Measurements from ENCODE around the gene LARP1.

LARP1 gene

DNA sequence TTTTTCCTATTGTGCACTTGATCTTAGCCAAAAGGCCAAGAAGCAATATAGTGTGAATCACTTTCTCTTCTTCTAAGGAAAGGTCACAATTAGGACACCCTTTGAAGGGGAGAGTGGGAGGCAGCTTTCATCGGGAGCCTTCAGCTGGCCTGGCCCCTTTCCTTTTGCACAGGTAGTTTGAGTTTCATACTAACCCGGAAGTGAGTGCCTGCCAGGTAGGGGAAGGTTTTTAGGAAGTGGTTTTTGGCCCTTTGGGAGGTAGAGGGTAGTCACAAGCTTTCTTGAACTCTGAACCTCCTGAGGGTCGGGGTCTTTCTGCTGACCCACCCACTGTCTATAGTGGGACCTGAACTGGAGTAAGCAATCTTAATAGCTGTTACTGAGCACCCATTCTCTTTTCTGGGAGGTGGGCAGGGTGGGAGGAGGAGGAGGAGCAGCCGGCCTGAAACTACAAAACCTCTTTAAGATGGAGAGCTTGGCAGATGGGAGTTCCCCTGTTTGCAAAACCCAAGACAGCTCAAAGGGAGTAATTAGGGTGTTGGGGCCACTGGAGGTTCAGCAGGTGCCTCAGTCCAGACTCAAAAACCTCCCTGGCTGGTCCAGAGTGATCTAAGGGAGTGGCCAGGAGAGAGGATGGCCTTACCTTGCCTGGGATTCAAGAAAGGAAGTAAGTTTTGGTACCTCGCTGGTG, 6.0 kb downstream of the LARP1 start:
- DNase-seq (ENCODE audit: low read depth, low spot score) = no peak

DNA sequence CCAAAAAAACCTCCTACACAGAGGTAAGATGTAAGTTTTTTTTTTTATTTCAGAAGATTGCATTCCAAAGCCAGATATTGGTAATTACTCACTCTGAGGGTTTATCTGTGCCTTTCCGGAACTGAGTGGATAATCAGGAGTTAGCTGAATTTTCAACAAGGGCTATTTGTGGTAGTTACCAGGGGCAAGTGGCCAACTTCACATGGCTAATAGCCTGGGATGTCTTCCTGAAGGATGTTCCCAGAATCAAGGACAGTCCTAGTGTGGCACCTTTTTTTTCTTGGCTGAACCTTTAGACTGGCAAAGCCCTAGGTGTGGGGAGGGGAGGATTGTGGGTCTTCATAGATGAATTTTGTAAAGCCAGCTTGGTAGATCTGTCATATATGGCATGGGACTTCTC, 7.1 kb downstream of the LARP1 start:
- no peak for DNase-seq (ENCODE audit: low read depth, low spot score)

DNA sequence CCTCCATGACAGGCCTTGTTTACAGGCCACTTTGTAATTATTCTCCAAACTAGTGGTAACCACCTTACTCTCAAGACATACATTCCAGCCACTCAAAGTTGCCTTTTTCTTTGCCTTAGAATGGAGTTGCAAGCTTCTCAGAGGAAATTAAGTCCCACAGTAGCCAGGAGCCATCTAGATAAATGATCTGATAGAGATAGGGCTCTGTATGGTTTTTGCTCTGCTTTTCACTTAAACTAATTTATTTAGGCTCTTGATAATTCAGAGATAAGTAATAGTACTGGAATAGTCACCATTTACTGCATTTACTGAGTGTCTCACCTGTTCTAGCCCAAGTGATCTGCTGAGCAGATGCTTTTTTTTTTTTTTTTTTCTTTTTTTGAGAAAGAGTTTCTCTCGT, 7.5 kb downstream of the LARP1 start:
- DNase-seq (ENCODE audit: low read depth, low spot score) = no peak

GRCh38 chr5:154764967-154765366, 9.8 kb downstream of the LARP1 start:
- no peak for DNase-seq (ENCODE audit: low read depth, low spot score)

DNA sequence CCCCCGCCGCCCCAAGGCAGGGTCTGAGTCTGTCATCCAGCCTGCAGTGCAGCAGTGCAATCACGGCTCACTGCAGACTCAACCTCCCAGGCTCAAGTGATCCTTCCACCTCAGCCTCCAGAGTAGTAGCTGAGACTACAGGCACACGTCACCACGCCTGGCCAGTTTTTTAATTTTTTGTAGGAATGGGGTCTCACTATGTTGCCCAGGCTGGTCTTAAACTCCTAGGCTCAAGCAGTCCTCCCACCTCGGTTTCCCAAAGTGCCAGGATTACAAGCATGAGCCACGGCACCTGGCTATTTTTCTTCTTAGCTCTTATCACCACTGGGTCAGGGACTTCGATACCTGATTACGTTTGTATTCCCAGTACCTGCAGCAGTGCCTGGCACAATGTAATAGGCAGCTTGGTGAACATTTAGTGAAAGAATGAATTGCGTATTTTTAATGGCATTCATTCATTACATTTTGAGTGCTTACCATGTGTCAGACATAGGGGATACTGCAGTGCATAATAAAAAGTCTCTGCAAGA, 10.3 kb downstream of the LARP1 start:
- no peak for DNase-seq (ENCODE audit: low read depth, low spot score)

DNA sequence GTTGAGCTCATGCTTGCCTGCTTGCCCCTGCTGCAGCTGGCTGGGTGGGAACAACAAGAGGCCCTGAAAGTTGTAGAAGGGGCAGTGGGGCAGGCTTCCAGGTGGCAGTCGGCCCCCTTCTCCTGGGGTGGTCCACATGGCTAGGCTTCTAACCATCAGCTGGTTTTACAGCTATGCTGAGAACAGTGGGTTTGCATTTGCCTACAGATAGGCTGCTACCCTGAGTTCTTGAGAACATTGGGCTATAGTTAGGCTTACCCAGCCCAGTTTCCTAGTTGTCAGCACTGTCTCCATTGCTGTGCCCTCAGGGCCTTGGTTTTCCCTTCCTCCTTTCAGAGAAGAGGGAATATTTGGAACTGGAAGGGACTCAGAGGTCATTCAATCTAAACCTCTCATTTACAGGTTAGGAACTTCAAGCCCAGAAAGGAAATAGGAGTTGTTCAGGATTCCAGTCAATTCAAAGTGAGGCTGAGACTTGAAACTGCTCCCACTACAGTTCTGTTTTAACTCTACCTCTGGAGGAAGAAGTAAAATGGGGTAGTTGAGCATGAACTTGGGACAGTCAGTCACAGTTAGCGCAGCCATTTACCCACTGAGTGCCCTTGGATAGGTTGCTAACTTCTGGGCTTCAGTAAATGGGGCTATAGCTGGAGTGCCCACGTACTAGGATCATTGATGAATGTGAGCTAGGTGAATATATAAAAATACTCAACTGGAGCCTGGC, 11.5 kb downstream of the LARP1 start:
- no peak for DNase-seq (ENCODE audit: low read depth, low spot score)

GRCh38 chr5:154767576-154767975, 12.4 kb downstream of the LARP1 start:
- no peak for DNase-seq (ENCODE audit: low read depth, low spot score)

DNA sequence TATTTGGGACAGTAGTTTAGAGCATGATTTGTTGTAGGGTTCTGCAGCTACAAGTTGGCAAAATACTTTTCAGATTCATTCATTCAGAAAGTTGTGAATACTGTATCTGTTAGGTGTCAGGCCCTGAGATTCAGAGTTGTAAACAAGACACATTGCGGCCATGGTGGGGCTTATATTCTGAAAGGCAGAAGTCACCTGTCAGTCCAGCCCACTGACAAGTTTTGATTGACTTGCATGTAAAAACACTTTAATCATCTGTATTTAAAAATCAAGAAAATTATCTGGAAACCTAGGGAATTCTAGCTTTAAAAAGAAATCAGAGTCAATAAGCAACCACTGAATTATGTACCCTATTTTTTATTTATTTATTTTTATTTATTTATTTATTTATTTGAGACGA, 13.0 kb downstream of the LARP1 start:
- DNase-seq (ENCODE audit: low read depth, low spot score) = no peak

DNA sequence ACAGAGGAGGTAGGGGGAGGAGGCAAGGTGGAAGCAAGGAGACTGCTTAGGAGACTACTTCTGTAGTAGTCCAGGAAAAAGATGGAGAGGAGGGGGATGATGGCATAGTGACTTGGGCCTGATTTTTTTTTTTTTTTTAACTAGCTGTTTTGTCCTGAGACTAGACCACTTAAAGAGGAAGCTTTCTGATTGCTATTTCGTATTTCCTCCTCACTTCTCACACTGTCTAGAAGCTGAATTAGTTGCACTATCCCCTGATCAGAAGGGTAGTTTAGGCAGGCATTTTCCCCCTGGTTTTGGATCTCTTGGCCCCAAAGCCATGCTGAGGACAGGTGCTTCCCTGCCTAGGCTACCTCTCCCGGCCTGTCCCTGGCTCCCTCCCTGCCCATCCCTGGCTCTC, 14.9 kb downstream of the LARP1 start:
- DNase-seq (ENCODE audit: low read depth, low spot score) = no peak

DNA sequence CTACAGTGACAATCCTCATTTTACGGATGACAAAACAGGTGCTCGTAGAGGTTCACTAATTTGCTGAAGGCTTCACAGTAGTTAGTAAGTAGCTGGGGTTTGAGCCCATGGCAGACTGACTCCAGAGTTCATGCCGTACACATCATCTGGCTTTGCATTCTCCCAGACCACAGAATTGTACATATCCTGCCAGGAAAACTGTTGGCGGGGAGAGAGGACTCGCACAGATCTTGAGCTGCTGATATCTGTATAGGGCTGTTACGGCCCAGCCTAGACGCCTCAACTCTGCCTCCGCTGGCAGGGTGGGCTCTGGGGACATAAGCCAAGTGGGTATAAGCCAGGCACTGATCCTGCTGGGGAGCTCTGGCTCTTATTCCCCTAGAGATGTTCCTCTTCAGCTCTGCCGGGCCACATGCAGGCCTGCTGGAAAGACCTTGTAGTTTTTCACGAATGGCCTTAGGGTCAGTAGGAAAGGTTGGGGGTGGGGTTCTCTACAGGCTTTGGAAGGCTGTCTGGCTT, 16.3 kb downstream of the LARP1 start:
- peak; percentile 40 for DNase-seq (ENCODE audit: low read depth, low spot score)

GRCh38 chr5:154773326-154773725, 18.1 kb downstream of the LARP1 start:
- no peak for DNase-seq (ENCODE audit: low read depth, low spot score)

- DNase-seq (ENCODE audit: low read depth, low spot score) = no peak
Observed at GRCh38 chr5:154776167-154776566, 21.0 kb downstream of the LARP1 start.

GRCh38 chr5:154778534-154778933, 23.4 kb downstream of the LARP1 start:
- no peak for DNase-seq (ENCODE audit: low read depth, low spot score)

DNA sequence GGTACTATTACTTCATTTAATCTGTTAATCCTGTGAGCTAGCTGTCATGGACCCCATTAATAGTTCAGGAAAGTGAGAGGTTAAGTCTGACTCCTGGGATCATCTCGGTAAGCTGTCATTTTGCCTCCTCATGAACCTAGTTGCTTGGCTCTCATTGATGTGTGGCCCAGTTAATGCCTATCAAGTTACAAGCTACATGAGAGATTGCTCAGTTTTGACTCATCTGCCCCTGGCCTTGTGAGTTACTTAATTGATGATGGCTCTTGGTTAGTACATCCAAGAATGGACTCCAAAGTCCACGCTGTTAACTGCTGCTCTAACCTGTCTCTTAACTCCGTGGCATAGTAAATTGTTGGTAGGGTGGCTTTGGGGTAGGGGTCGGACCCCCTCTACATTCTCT, 23.9 kb downstream of the LARP1 start:
- DNase-seq (ENCODE audit: low read depth, low spot score) = no peak

GRCh38 chr5:154780128-154780527, 25.0 kb downstream of the LARP1 start:
- DNase-seq (ENCODE audit: low read depth, low spot score) = no peak

DNA sequence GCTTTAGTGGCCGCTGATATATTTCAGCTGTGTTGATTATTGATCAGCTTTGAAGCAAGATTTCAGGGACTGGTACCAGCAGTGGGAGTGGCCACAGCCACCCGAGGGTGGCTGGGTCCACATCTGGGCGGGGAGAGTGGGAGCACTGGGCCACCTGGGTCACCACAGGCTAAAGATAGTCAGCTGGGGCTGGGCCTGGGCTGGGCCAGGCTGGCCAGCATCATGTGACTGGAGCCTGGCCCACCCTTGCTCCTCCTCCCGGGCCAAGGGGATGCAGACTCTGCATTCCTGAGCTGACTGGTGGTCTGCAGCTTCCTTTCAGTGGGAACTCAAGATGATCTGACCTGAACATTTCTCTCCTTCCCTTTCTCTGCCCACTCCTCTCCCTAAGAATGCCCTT, 27.1 kb downstream of the LARP1 start:
- DNase-seq (ENCODE audit: low read depth, low spot score) = no peak

DNA sequence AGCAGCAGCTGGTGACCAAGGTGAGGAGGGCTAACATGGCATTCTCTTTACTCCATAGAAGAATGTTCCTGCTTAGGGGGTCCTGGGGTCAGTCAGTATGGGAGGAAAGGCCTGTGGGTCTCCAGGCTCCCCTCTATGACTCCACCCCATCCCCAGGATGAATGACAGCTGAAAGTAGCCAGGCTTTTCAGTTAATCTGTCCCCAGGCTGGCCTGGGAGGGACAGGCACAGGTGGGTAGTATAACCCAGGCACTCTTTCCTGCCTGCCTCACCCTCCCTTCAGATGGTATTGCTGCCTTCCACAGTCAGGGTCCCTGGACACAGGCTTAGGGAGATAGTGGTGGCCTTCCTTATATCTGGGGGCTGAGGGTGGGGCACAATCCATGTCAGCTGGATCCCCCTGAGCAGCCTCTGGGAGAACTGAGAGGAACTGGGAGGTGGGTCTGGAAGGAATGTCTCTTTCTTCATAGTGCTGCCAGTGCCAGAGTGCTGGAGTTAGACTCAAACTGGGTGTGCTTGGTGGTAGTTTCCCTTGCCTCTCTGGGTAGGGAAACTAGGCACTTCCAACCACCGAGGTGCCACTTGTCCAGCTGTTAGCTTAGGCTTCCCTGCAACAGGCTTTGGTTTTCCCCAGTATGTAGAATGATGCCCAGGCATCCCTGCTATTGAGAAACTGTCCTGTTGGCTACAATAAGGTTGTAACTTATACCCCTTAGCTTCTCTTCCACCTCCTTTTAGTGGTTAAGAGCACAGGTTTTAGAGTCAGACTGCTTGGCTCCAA, 27.8 kb downstream of the LARP1 start:
- no peak for DNase-seq (ENCODE audit: low read depth, low spot score)

GRCh38 chr5:154783774-154784460, 28.7 kb downstream of the LARP1 start:
- DNase-seq (ENCODE audit: low read depth, low spot score) = no peak

- no peak for DNase-seq (ENCODE audit: low read depth, low spot score)
Observed at GRCh38 chr5:154784856-154785255, 29.7 kb downstream of the LARP1 start.

DNA sequence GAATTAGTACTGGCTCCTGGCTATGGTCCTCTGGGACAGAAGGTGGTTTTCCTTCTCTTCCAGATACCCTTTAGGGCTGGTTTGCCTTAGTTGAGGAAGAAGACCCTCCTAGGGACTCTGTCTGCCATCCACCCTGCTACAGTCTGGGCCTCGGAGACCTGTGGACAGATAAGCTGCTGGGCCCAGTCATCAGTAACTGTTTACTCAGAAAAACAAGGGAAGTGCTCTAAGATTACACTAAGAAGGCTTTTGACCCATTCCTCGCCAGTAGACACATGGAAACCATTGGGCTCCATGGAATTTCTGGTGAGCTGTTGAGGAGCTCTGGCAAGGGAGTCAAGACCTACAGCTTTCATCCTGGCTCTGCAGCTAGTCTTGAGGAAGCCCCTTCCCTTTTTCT, 31.2 kb downstream of the LARP1 start:
- no peak for DNase-seq (ENCODE audit: low read depth, low spot score)

DNA sequence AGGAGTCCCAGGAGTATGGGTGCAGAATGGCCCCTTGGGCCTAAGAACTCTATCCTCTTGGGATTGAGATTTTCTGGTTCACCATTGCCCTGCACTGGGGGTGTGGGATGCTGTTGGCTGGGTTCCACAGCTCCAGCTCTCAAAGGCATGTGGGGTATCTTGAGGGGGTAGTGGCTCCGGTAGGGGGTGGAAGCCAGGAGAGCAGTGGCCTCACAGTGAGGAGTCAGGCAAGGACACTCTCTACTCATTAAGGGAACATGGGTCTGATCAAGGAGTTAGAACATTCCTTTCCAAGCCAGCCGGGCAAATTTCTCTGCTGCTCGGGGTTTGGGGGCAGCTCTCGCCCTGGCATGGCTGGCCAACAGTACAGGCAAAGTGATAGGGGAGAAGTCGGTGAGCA, 33.0 kb downstream of the LARP1 start:
- no peak for DNase-seq (ENCODE audit: low read depth, low spot score)

- no peak for DNase-seq (ENCODE audit: low read depth, low spot score)
Observed at GRCh38 chr5:154791535-154791934, 36.4 kb downstream of the LARP1 start.
